ENCODE results near the gene ADNP. TPM values are rescaled to one million over a fixed set of nuclear protein-coding genes. Genes with fewer than 3 reads are reported as not detected.

The ADNP gene
- total RNA-seq, 1 donor from 2014 or later = 46.4 TPM

- DNase-seq = no peak
Observed at GRCh38 chr20:50872560-50873425, 58.4 kb downstream of the ADNP start.

GRCh38 chr20:50870561-50871161, 60.6 kb downstream of the ADNP start:
- no peak for DNase-seq

- DNase-seq = no peak
Observed at GRCh38 chr20:50868509-50869495, 62.4 kb downstream of the ADNP start.

- DNase-seq = no peak
Observed at GRCh38 chr20:50867805-50868204, 63.4 kb downstream of the ADNP start.

GRCh38 chr20:50866831-50867230, 64.4 kb downstream of the ADNP start:
- DNase-seq = no peak

GRCh38 chr20:50866036-50866685, 65.1 kb downstream of the ADNP start:
- no peak for DNase-seq

GRCh38 chr20:50865591-50865990, 65.6 kb downstream of the ADNP start:
- DNase-seq = no peak

GRCh38 chr20:50865114-50865513, 66.1 kb downstream of the ADNP start:
- DNase-seq = no peak

GRCh38 chr20:50862546-50862945, 68.7 kb downstream of the ADNP start:
- DNase-seq = no peak

- no peak for DNase-seq
Observed at GRCh38 chr20:50861012-50861411, 70.2 kb downstream of the ADNP start.

- no peak for DNase-seq
Observed at GRCh38 chr20:50859161-50859560, 72.1 kb downstream of the ADNP start.

- no peak for DNase-seq
Observed at GRCh38 chr20:50858525-50858924, 72.7 kb downstream of the ADNP start.

GRCh38 chr20:50857348-50857747, 73.9 kb downstream of the ADNP start:
- DNase-seq = no peak

GRCh38 chr20:50856475-50857041, 74.7 kb downstream of the ADNP start:
- DNase-seq = no peak

GRCh38 chr20:50855498-50856474, 75.5 kb downstream of the ADNP start:
- no peak for DNase-seq

GRCh38 chr20:50854506-50855249, 76.6 kb downstream of the ADNP start:
- DNase-seq = no peak

- DNase-seq = no peak
Observed at GRCh38 chr20:50852085-50852484, 79.2 kb downstream of the ADNP start.

- no peak for DNase-seq
Observed at GRCh38 chr20:50850721-50851286, 80.4 kb downstream of the ADNP start.

Data from skin of body (tissue), 2 donors.